ENCODE results near the gene PPM1D. TPM values are rescaled to one million over a fixed set of nuclear protein-coding genes. Genes with fewer than 3 reads are reported as not detected.

PPM1D gene
- polyA plus RNA-seq, 1 of the 3 experiments (the other 2 are of a cell fraction) = 8.8 TPM

GRCh38 chr17:60623415-60623814 lies 23.4 kb downstream of the PPM1D start:
- CTCF ChIA-PET = interaction anchor here (0.6 to 10.4 kb wide), 2 partner anchors 16 to 127 kb away, joined by 3 to 103 read pairs; no protein-coding TSS in a partner anchor
- H3K9me2 ChIP-seq = no peaks in the 10 kb centered on the region
- H3K79me2 ChIP-seq (ENCODE audit: insufficient read depth) = peaks cover 95% of the 10 kb centered on the region
- peaks cover 48% of the 10 kb centered on the region for H4K20me1 ChIP-seq (ENCODE audit: insufficient read depth)
- H3F3A ChIP-seq (replicated peaks; ENCODE audit: insufficient read depth) = peaks cover 26% of the 10 kb centered on the region
- no peaks in the 10 kb centered on the region for H3K27me3 ChIP-seq (ENCODE audit: insufficient read depth)
- WGBS (ENCODE audit: low lambda C conversion rate) = 90% methylated on average over 9 of the region's 9 CpGs
- H3K27ac ChIP-seq (ENCODE audit: low read depth in 2 of 2, low read length in 1 of 2) = no peak overlapping the region
- no peak overlapping the region for H2AFZ ChIP-seq (ENCODE audit: low read depth)
- no peak overlapping the region for H3K4me3 ChIP-seq (ENCODE audit: low read depth in 2 of 2, low read length in 1 of 2)
- no peak for DNase-seq
- POLR2A ChIA-PET = interaction anchor here (0.7 kb wide), 1 partner anchor 1273 kb away, joined by 3 read pairs; no protein-coding TSS in a partner anchor
- H3K36me3 ChIP-seq (replicated peaks in 1 of 2; ENCODE audit: control insufficient read depth in 1 of 2, insufficient read depth in 2 of 2, low read length in 1 of 2) = peaks cover 7 to 19% of the 10 kb centered on the region in 2 experiments
- no peak overlapping the region for H3K4me2 ChIP-seq
- no peak overlapping the region for H3K9ac ChIP-seq
- TF ChIP-seq RCOR1 (IDR thresholded peaks at IDR 0.05; ENCODE audit: low read length) (no peak), USF2 (IDR thresholded peaks at IDR 0.05; ENCODE audit: borderline replicate concordance, low read depth, low read length) (no peak), GABPA (IDR thresholded peaks at IDR 0.05; ENCODE audit: low read depth) (no peak), JUND (IDR thresholded peaks at IDR 0.05) (no peak), NFIC (IDR thresholded peaks at IDR 0.05; ENCODE audit: borderline replicate concordance) (no peak), RXRA (IDR thresholded peaks at IDR 0.05; ENCODE audit: borderline replicate concordance, low read depth) (no peak), SMC3 (IDR thresholded peaks at IDR 0.05; ENCODE audit: low read depth, low read length) (no peak), EP300 (IDR thresholded peaks at IDR 0.05; ENCODE audit: borderline replicate concordance in 1 of 2, low read depth in 1 of 2, low read length in 1 of 2) (no peak), FOXJ3 (CRISPR knock-in tag; IDR thresholded peaks at IDR 0.05) (no peak), CHD2 (IDR thresholded peaks at IDR 0.05; ENCODE audit: low read length, partially characterized antibody) (no peak), YY1 (IDR thresholded peaks at IDR 0.05; ENCODE audit: low read depth) (no peak), TAF1 (IDR thresholded peaks at IDR 0.05; ENCODE audit: borderline replicate concordance, low read depth, low read length) (no peak), EZH2phosphoT487 (IDR thresholded peaks at IDR 0.05; ENCODE audit: borderline replicate concordance, low read depth) (no peak), SIN3A (IDR thresholded peaks at IDR 0.05; ENCODE audit: borderline replicate concordance, low read depth, low read length) (no peak)
- TF ChIP-seq, protein P1, sequence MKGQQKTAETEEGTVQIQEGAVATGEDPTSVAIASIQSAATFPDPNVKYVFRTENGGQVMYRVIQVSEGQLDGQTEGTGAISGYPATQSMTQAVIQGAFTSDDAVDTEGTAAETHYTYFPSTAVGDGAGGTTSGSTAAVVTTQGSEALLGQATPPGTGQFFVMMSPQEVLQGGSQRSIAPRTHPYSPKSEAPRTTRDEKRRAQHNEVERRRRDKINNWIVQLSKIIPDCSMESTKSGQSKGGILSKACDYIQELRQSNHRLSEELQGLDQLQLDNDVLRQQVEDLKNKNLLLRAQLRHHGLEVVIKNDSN (IDR thresholded peaks at IDR 0.05; ENCODE audit: borderline replicate concordance, low read depth) = no peak
- H3K4me1 ChIP-seq (ENCODE audit: control insufficient read depth in 1 of 2, insufficient read depth in 2 of 2, low read depth in 1 of 2, low read length in 1 of 2) = no peaks in the 10 kb centered on the region
- no peaks in the 10 kb centered on the region for H3K9me3 ChIP-seq

- TF ChIP-seq EP300 (IDR thresholded peaks at IDR 0.05; ENCODE audit: borderline replicate concordance in 1 of 2, low read depth in 1 of 2, low read length in 1 of 2) = no peak
- TF ChIP-seq GATA2 (CRISPR knock-in tag; IDR thresholded peaks at IDR 0.05) = no peak
- no peak for TF ChIP-seq RXRA (IDR thresholded peaks at IDR 0.05; ENCODE audit: borderline replicate concordance, low read depth)
- no peak for TF ChIP-seq FOXM1 (IDR thresholded peaks at IDR 0.05; ENCODE audit: low read depth)
- TF ChIP-seq POLR2AphosphoS5 (IDR thresholded peaks at IDR 0.05; ENCODE audit: low read depth, low read length) = no peak
- TF ChIP-seq NFIC (IDR thresholded peaks at IDR 0.05; ENCODE audit: borderline replicate concordance) = no peak
- TF ChIP-seq JUND (IDR thresholded peaks at IDR 0.05) = no peak
- TF ChIP-seq, protein P2, sequence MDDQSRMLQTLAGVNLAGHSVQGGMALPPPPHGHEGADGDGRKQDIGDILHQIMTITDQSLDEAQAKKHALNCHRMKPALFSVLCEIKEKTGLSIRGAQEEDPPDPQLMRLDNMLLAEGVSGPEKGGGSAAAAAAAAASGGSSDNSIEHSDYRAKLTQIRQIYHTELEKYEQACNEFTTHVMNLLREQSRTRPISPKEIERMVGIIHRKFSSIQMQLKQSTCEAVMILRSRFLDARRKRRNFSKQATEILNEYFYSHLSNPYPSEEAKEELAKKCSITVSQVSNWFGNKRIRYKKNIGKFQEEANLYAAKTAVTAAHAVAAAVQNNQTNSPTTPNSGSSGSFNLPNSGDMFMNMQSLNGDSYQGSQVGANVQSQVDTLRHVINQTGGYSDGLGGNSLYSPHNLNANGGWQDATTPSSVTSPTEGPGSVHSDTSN (IDR thresholded peaks at IDR 0.05) = no peak
- no peak for TF ChIP-seq TEAD4 (IDR thresholded peaks at IDR 0.05; ENCODE audit: borderline replicate concordance, insufficient read depth)
- no peak for TF ChIP-seq MEF2A (IDR thresholded peaks at IDR 0.05; ENCODE audit: borderline replicate concordance, low read depth)
- TF ChIP-seq FOXJ3 (CRISPR knock-in tag; IDR thresholded peaks at IDR 0.05) = no peak
- no peak for TF ChIP-seq USF2 (IDR thresholded peaks at IDR 0.05; ENCODE audit: borderline replicate concordance, low read depth, low read length)
- TF ChIP-seq, protein P1 (IDR thresholded peaks at IDR 0.05; ENCODE audit: borderline replicate concordance, low read depth) = no peak
- no peak for TF ChIP-seq TAF1 (IDR thresholded peaks at IDR 0.05; ENCODE audit: borderline replicate concordance, low read depth, low read length)
- CTCF ChIA-PET = interaction anchor here (0.9 to 10.4 kb wide), 4 partner anchors 12 to 206 kb away, joined by 3 to 103 read pairs (median 3); no protein-coding TSS in a partner anchor
These were observed 27.1 kb downstream of the PPM1D start for GRCh38 chr17:60627124-60627523.

More at GRCh38 chr17:60627124-60627523, 27.1 kb downstream of the PPM1D start:
- Histone ChIP-seq H3K4me1 (ENCODE audit: control insufficient read depth in 1 of 2, insufficient read depth in 2 of 2, low read depth in 1 of 2, low read length in 1 of 2) (no peaks in the 10 kb centered on the region), H3K9me2 (no peaks in the 10 kb centered on the region), H3K4me3 (ENCODE audit: low read depth in 2 of 2, low read length in 1 of 2) (no peak overlapping the region), H3K36me3 (replicated peaks in 1 of 2; ENCODE audit: control insufficient read depth in 1 of 2, insufficient read depth in 2 of 2, low read length in 1 of 2) (peaks cover 7 to 19% of the 10 kb centered on the region in 2 experiments), H3K79me2 (ENCODE audit: insufficient read depth) (peaks cover 88% of the 10 kb centered on the region), H3K9me3 (no peaks in the 10 kb centered on the region), H2AFZ (ENCODE audit: low read depth) (no peak overlapping the region), H3K27me3 (ENCODE audit: insufficient read depth) (no peaks in the 10 kb centered on the region), H3F3A (replicated peaks; ENCODE audit: insufficient read depth) (peaks cover 17% of the 10 kb centered on the region), H3K4me2 (no peak overlapping the region), H3K27ac (ENCODE audit: low read depth in 2 of 2, low read length in 1 of 2) (no peak overlapping the region), H3K9ac (no peak overlapping the region), H4K20me1 (ENCODE audit: insufficient read depth) (peaks cover 17% of the 10 kb centered on the region; the same call in 1 of the 2 replicates)
- no peak for DNase-seq
- WGBS (ENCODE audit: low lambda C conversion rate) = 90% methylated on average over 2 of the region's 2 CpGs
- POLR2A ChIA-PET = interaction anchor here (0.6 kb wide), 2 partner anchors 13 to 40 kb away, joined by 3 to 4 read pairs; no protein-coding TSS in a partner anchor

Data from SK-N-SH (cell line).